GM12878 (cell line): ENCODE data around the gene VASH1.

Experiments used
- CBX5 ChIP-seq: sonication (generic); IDR thresholded peaks from 2 replicates; pipeline ENCODE4 v1.6.1; 2016; ENCODE audit warnings: low read depth, moderate library complexity, mild to moderate bottlenecking, inconsistent platforms
- CTCF ChIP-seq, 3 experiments: IDR thresholded peaks in 2 of 3; conservative IDR thresholded peaks in 1 of 3; 2 replicates each; pipeline ENCODE4 v1.5.1; 2011; ENCODE audit warnings: low read depth in 3 of 3, low read length in 3 of 3, mild to moderate bottlenecking in 3 of 3, control low read depth in 2 of 3, moderate library complexity in 2 of 3, inconsistent platforms in 1 of 3, mixed read lengths in 1 of 3; ENCODE audit not compliant: control insufficient read depth in 2 of 3, insufficient read depth in 1 of 3; ENCODE audit errors: extremely low read depth in 1 of 3
- EP300 ChIP-seq, 2 experiments: fragments of 150-350 bp in 1 of 2; IDR thresholded peaks; 2 replicates each; pipeline ENCODE4 v1.6.1; 2011 to 2012; ENCODE audit warnings: low read depth in 2 of 2, low read length in 2 of 2, borderline replicate concordance in 1 of 2, improper control_type of control experiment in 1 of 2, inconsistent platforms in 1 of 2; ENCODE audit not compliant: control insufficient read depth in 1 of 2
- EZH2 ChIP-seq: IDR thresholded peaks from 2 replicates; pipeline ENCODE4 v1.6.1; 2012; ENCODE audit warnings: low read depth, mild to moderate bottlenecking, control low read depth, inconsistent platforms, low read length, borderline replicate concordance; ENCODE audit not compliant: control insufficient read depth
- NBN ChIP-seq: fragments of 450-650 bp; IDR thresholded peaks from 2 replicates; pipeline ENCODE4 v1.6.1; 2016
- NFXL1 ChIP-seq: fragments of 450-650 bp; IDR thresholded peaks from 2 replicates; pipeline ENCODE4 v1.6.1; 2017; ENCODE audit warnings: antibody characterized with exemption, mild to moderate bottlenecking, borderline replicate concordance
- NFYB ChIP-seq: IDR thresholded peaks from 2 replicates; pipeline ENCODE4 v1.6.1; 2011; ENCODE audit warnings: low read depth, mild to moderate bottlenecking, low read length, improper control_type of control experiment, moderate library complexity; ENCODE audit not compliant: insufficient read depth
- PBX3 ChIP-seq: IDR thresholded peaks from 2 replicates; pipeline ENCODE4 v1.6.1; 2011; ENCODE audit warnings: mild to moderate bottlenecking, low read depth, low read length, moderate library complexity; ENCODE audit not compliant: insufficient replicate concordance
- POLR2A ChIP-seq: IDR thresholded peaks from 2 replicates; pipeline ENCODE4 v1.6.1; 2011; ENCODE audit warnings: low read depth, mild to moderate bottlenecking, low read length
- REST ChIP-seq: IDR thresholded peaks from 2 replicates; pipeline ENCODE4 v1.6.1; 2012; ENCODE audit warnings: mild to moderate bottlenecking, low read depth, low read length
- ZBTB40 ChIP-seq: fragments of 450-650 bp; IDR thresholded peaks from 2 replicates; pipeline ENCODE4 v1.6.1; 2016; ENCODE audit warnings: mild to moderate bottlenecking, moderate library complexity, borderline replicate concordance
- ZNF24 ChIP-seq: fragments of 450-650 bp; IDR thresholded peaks from 2 replicates; pipeline ENCODE4 v1.6.1; 2017; ENCODE audit warnings: antibody characterized with exemption, mild to moderate bottlenecking

GRCh38 chr14:76767681-76768656, 6.7 kb downstream of the VASH1 start:
- TF ChIP-seq EP300 (IDR thresholded peaks at IDR 0.05; ENCODE audit: borderline replicate concordance in 1 of 2, control insufficient read depth in 1 of 2, low read depth in 2 of 2, low read length in 2 of 2) (no peak), NFXL1 (no peak), CTCF (IDR thresholded peaks at IDR 0.05 in 2 of 3, conservative IDR thresholded peaks at IDR 0.05 in 1 of 3; ENCODE audit: control insufficient read depth in 2 of 3, extremely low read depth in 1 of 3, insufficient read depth in 1 of 3, low read depth in 3 of 3, low read length in 3 of 3) (no peak), PBX3 (peak; percentile 56), ZNF24 (no peak), POLR2A (peak; percentile 36; the same call in 1 of the 2 replicates), CBX5 (no peak), NFYB (no peak), ZBTB40 (no peak), EZH2 (no peak), NBN (peak; percentile 27; the same call in 1 of the 2 replicates), REST (no peak)
